PC-3 (cell line): ENCODE measurements around the gene NTM.

Experiments used
- CTCF ChIP-seq: fragments of 300-600 bp; sonication (generic); conservative IDR thresholded peaks from 2 replicates; pipeline ENCODE4 v1.5.1; 2017; ENCODE audit warnings: antibody characterized with exemption, low read depth, mild to moderate bottlenecking, low read length
- EZH2 ChIP-seq: fragments of 300-600 bp; sonication (generic); IDR thresholded peaks from one replicate; pipeline ENCODE4 v1.6.1; 2017; ENCODE audit warnings: antibody characterized with exemption, mild to moderate bottlenecking, low read length; ENCODE audit not compliant: unreplicated experiment
- EZH2phosphoT487 ChIP-seq: fragments of 300-600 bp; sonication (generic); IDR thresholded peaks from 2 replicates; pipeline ENCODE4 v1.6.1; 2018; ENCODE audit warnings: mild to moderate bottlenecking, antibody characterized with exemption, low read length, borderline replicate concordance

DNA sequence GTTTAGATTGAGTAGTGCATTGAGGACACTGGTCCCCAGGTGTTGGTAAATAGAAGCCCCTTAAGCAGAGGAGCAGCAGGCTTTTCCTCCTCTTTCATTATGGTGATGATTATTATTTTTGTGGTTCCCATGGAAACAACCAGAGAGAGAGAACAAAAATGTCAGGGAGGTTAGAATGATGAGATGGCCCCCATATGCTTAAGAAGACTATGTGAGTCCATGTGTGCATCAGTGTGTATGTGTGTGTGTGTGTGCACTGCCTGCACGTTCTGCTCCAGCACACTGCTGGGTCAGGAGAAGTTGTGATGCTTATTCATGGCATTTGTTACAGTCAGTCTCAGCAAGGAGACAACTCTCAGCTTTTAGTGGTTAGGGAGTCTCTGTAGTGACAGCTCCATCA is 724.2 kb downstream of the NTM start:
- TF ChIP-seq CTCF (no peak), EZH2 (no peak), EZH2phosphoT487 (no peak)
